Measurements from ENCODE around the gene IL1RAPL2.

Gene IL1RAPL2

DNA sequence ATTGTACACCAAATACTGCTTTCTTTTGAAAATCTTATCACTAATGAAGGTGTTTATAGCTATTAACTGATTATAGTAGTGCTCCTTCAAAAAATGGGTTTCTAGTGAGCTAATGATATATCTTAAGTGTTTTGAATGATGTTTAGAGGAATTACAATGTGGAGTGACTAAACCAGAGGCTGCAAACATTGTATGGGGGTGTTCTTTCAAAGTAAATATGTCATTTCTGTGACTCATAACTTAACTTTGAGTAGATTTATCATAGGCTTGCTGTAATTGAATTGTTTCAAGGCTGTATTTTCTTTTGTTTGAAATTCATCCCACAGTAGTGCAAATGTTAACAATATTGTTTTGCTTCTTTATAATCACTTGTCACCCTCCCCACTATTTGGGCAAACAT is 141.6 kb downstream of the IL1RAPL2 start (continued):
- TF ChIP-seq, protein P1, sequence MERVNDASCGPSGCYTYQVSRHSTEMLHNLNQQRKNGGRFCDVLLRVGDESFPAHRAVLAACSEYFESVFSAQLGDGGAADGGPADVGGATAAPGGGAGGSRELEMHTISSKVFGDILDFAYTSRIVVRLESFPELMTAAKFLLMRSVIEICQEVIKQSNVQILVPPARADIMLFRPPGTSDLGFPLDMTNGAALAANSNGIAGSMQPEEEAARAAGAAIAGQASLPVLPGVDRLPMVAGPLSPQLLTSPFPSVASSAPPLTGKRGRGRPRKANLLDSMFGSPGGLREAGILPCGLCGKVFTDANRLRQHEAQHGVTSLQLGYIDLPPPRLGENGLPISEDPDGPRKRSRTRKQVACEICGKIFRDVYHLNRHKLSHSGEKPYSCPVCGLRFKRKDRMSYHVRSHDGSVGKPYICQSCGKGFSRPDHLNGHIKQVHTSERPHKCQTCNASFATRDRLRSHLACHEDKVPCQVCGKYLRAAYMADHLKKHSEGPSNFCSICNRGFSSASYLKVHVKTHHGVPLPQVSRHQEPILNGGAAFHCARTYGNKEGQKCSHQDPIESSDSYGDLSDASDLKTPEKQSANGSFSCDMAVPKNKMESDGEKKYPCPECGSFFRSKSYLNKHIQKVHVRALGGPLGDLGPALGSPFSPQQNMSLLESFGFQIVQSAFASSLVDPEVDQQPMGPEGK (CRISPR knock-in tag; IDR thresholded peaks at IDR 0.05; ENCODE audit: borderline replicate concordance) = no peak
- TF ChIP-seq ARNTL (CRISPR knock-in tag; IDR thresholded peaks at IDR 0.05; ENCODE audit: borderline replicate concordance, low read depth) (no peak), RARB (CRISPR knock-in tag; IDR thresholded peaks at IDR 0.05) (no peak)
- TF ChIP-seq, protein P2, sequence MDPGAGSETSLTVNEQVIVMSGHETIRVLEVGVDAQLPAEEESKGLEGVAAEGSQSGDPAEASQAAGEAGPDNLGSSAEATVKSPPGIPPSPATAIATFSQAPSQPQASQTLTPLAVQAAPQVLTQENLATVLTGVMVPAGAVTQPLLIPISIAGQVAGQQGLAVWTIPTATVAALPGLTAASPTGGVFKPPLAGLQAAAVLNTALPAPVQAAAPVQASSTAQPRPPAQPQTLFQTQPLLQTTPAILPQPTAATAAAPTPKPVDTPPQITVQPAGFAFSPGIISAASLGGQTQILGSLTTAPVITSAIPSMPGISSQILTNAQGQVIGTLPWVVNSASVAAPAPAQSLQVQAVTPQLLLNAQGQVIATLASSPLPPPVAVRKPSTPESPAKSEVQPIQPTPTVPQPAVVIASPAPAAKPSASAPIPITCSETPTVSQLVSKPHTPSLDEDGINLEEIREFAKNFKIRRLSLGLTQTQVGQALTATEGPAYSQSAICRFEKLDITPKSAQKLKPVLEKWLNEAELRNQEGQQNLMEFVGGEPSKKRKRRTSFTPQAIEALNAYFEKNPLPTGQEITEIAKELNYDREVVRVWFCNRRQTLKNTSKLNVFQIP (CRISPR knock-in tag; IDR thresholded peaks at IDR 0.05; ENCODE audit: borderline replicate concordance, low read depth) = no peak

DNA sequence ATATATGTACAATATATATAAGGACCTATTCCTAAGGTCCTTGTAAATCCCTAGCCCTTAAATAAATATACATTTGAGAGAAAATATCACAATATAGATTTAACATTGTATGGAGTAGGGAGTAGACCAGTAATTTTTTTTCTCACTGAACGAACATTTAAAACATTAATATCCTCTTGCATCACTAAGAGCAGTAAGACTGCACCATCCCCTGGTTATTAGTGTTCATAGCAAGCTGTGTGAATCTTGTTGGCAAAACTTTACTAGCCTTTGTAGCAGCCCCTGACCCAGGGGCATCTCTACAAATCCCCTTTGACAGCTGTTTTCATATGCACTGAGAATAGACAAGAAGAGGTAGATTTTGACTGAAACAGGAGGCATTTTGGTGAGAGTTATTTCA is 146.5 kb downstream of the IL1RAPL2 start:
- ATAC-seq = no peak
- TF ChIP-seq GLIS3 (CRISPR knock-in tag; IDR thresholded peaks at IDR 0.05) (no peak), TOX (CRISPR knock-in tag; IDR thresholded peaks at IDR 0.05; ENCODE audit: borderline replicate concordance) (no peak), ARNTL (CRISPR knock-in tag; IDR thresholded peaks at IDR 0.05; ENCODE audit: borderline replicate concordance, low read depth) (no peak), ISL1 (CRISPR knock-in tag; IDR thresholded peaks at IDR 0.05) (no peak), ESRRG (CRISPR knock-in tag; IDR thresholded peaks at IDR 0.05) (no peak), PPARA (CRISPR knock-in tag; IDR thresholded peaks at IDR 0.05; ENCODE audit: borderline replicate concordance) (no peak), OSR1 (CRISPR knock-in tag; IDR thresholded peaks at IDR 0.05) (no peak), ZNF70 (CRISPR knock-in tag; IDR thresholded peaks at IDR 0.05) (no peak), TCF4 (CRISPR knock-in tag; IDR thresholded peaks at IDR 0.05; ENCODE audit: borderline replicate concordance) (no peak), RARB (CRISPR knock-in tag; IDR thresholded peaks at IDR 0.05) (no peak), ZNF8 (CRISPR knock-in tag; IDR thresholded peaks at IDR 0.05) (no peak), ZC3H10 (CRISPR knock-in tag; IDR thresholded peaks at IDR 0.05) (no peak), BACH2 (CRISPR knock-in tag; IDR thresholded peaks at IDR 0.05; ENCODE audit: borderline replicate concordance) (no peak), CSDC2 (CRISPR knock-in tag; IDR thresholded peaks at IDR 0.05) (no peak), SNAI2 (CRISPR knock-in tag; IDR thresholded peaks at IDR 0.05) (no peak)
- TF ChIP-seq, protein P3, sequence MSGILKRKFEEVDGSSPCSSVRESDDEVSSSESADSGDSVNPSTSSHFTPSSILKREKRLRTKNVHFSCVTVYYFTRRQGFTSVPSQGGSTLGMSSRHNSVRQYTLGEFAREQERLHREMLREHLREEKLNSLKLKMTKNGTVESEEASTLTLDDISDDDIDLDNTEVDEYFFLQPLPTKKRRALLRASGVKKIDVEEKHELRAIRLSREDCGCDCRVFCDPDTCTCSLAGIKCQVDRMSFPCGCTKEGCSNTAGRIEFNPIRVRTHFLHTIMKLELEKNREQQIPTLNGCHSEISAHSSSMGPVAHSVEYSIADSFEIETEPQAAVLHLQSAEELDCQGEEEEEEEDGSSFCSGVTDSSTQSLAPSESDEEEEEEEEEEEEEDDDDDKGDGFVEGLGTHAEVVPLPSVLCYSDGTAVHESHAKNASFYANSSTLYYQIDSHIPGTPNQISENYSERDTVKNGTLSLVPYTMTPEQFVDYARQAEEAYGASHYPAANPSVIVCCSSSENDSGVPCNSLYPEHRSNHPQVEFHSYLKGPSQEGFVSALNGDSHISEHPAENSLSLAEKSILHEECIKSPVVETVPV (CRISPR knock-in tag; IDR thresholded peaks at IDR 0.05) = no peak
- TF ChIP-seq, protein P4, sequence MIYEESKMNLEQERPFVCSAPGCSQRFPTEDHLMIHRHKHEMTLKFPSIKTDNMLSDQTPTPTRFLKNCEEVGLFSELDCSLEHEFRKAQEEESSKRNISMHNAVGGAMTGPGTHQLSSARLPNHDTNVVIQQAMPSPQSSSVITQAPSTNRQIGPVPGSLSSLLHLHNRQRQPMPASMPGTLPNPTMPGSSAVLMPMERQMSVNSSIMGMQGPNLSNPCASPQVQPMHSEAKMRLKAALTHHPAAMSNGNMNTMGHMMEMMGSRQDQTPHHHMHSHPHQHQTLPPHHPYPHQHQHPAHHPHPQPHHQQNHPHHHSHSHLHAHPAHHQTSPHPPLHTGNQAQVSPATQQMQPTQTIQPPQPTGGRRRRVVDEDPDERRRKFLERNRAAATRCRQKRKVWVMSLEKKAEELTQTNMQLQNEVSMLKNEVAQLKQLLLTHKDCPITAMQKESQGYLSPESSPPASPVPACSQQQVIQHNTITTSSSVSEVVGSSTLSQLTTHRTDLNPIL (CRISPR knock-in tag; IDR thresholded peaks at IDR 0.05; ENCODE audit: low read depth) = no peak
- TF ChIP-seq, protein P2 (CRISPR knock-in tag; IDR thresholded peaks at IDR 0.05; ENCODE audit: borderline replicate concordance, low read depth) = no peak

DNA sequence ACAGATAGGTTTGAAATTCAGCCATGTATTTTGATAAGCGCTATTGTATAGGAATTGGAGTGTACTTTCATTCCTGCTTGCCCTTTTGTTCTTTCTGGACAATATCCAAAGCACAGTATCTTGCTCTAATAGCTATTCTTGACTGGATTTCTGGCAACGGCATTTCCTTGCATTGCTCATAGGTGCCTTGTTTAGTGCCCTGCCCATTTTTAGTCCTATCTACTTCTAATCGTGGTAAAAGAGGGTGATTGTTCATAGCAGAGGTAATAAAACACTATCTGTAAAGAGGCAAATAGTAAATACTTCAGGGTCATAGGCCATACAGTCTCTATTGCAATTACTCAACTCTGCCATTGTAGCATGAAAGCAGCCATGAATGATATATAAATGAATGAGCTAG is 155.9 kb downstream of the IL1RAPL2 start:
- no peak for TF ChIP-seq TOX (CRISPR knock-in tag; IDR thresholded peaks at IDR 0.05; ENCODE audit: borderline replicate concordance)
- TF ChIP-seq CSDC2 (CRISPR knock-in tag; IDR thresholded peaks at IDR 0.05) = no peak
- no peak for ATAC-seq

DNA sequence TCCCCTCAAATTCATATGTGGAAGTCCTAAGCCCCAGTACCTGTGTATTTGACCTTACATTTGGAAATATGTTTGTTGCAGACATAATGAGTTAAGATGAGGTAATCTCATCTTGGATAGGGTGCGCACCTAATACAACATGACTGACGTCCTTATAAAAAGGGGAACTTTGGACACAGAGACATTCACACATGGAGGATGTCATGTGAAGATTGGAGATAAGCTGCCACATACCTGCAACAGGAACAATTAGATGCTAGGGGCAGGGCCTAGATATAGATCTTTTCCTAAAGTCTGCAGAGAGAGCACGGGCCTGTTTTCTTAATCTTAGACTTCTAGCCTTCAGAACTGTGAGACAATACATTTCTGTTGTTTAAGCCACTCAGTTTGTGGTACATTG is 162.5 kb downstream of the IL1RAPL2 start:
- TF ChIP-seq CSDC2 (CRISPR knock-in tag; IDR thresholded peaks at IDR 0.05) = no peak
- no peak for TF ChIP-seq BACH2 (CRISPR knock-in tag; IDR thresholded peaks at IDR 0.05; ENCODE audit: borderline replicate concordance)
- TF ChIP-seq ZNF565 (CRISPR knock-in tag; conservative IDR thresholded peaks at IDR 0.05; ENCODE audit: low read depth) = no peak
- no peak for TF ChIP-seq ZFP3 (CRISPR knock-in tag; IDR thresholded peaks at IDR 0.05)
- TF ChIP-seq ZNF8 (CRISPR knock-in tag; IDR thresholded peaks at IDR 0.05) = no peak
- TF ChIP-seq, protein P4 (CRISPR knock-in tag; IDR thresholded peaks at IDR 0.05; ENCODE audit: low read depth) = no peak
- TF ChIP-seq, protein P3 (CRISPR knock-in tag; IDR thresholded peaks at IDR 0.05) = no peak
- TF ChIP-seq SNAI2 (CRISPR knock-in tag; IDR thresholded peaks at IDR 0.05) = no peak
- TF ChIP-seq ZC3H10 (CRISPR knock-in tag; IDR thresholded peaks at IDR 0.05) = no peak
- no peak for TF ChIP-seq PPARA (CRISPR knock-in tag; IDR thresholded peaks at IDR 0.05; ENCODE audit: borderline replicate concordance)
- TF ChIP-seq, protein P2 (CRISPR knock-in tag; IDR thresholded peaks at IDR 0.05; ENCODE audit: borderline replicate concordance, low read depth) = no peak
- no peak for TF ChIP-seq ARNTL (CRISPR knock-in tag; IDR thresholded peaks at IDR 0.05; ENCODE audit: borderline replicate concordance, low read depth)
- no peak for ATAC-seq
